HG03469 (cell line): ENCODE measurements around the gene FDPS.
"Not testable (repeated sequence)": the region's sequence is repeated elsewhere in the genome, so short reads cannot be mapped to it uniquely, and the experiment has no call there.

Experiments
- ATAC-seq: cut with Tn5 transposase; IDR thresholded peaks from one replicate; pipeline ENCODE4 v1.9.1; 2021; ENCODE audit warnings: mild to moderate bottlenecking, moderate library complexity, moderate number of reproducible peaks; ENCODE audit not compliant: unreplicated experiment

The FDPS gene

GRCh38 chr1:155318082-155318481, 9.4 kb downstream of the FDPS start:
- ATAC-seq = no peak

GRCh38 chr1:155319536-155319935, 10.9 kb downstream of the FDPS start:
- no peak for ATAC-seq

- ATAC-seq = no peak
These were observed 11.6 kb downstream of the FDPS start for GRCh38 chr1:155320252-155320651.

GRCh38 chr1:155320661-155321617, 12.3 kb downstream of the FDPS start, which contains the start of gene RUSC1:
RUSC1 (plus strand) TSS chr1:155320894; CDS start chr1:155321774, 880 bp downstream.
- ATAC-seq = no peak

- no peak for ATAC-seq
These were observed 13.2 kb downstream of the FDPS start for GRCh38 chr1:155321639-155322503.

- ATAC-seq = no peak
These were observed 13.9 kb downstream of the FDPS start for GRCh38 chr1:155322571-155322952.

GRCh38 chr1:155322953-155323728, 14.5 kb downstream of the FDPS start:
- ATAC-seq = no peak

GRCh38 chr1:155323729-155324036, 15.0 kb downstream of the FDPS start:
- no peak for ATAC-seq

- peak; percentile 37 for ATAC-seq
These were observed 15.5 kb downstream of the FDPS start for GRCh38 chr1:155324037-155324716.

- no peak for ATAC-seq
These were observed 16.3 kb downstream of the FDPS start for GRCh38 chr1:155324717-155325602.

GRCh38 chr1:155325603-155325893, 16.9 kb downstream of the FDPS start:
- ATAC-seq = no peak

GRCh38 chr1:155326020-155326526, 17.4 kb downstream of the FDPS start:
- ATAC-seq = no peak

GRCh38 chr1:155326631-155327037, 18.0 kb downstream of the FDPS start:
- ATAC-seq = no peak

GRCh38 chr1:155327981-155328380, 19.3 kb downstream of the FDPS start:
- no peak for ATAC-seq

GRCh38 chr1:155328856-155329255, 20.2 kb downstream of the FDPS start:
- not testable (repeated sequence) for ATAC-seq

GRCh38 chr1:155329980-155330598, 21.4 kb downstream of the FDPS start:
- ATAC-seq = no peak

- no peak for ATAC-seq
These were observed 26.3 kb downstream of the FDPS start for GRCh38 chr1:155334962-155335361.

GRCh38 chr1:155339515-155340097, 30.9 kb downstream of the FDPS start:
- no peak for ATAC-seq

GRCh38 chr1:155342842-155343241, 34.2 kb downstream of the FDPS start:
- no peak for ATAC-seq
